K562 (cell line): ENCODE results near the gene CAPN10. TPM values are rescaled to one million over a fixed set of nuclear protein-coding genes. Genes with fewer than 3 reads are reported as not detected.

Source experiments
- CSDE1 ChIP-seq, 2 experiments: fragments of 450-650 bp; IDR thresholded peaks; 2 replicates each; pipeline ENCODE4 v1.6.1; 2016; ENCODE audit warnings: mild to moderate bottlenecking in 1 of 2
- ELF2 ChIP-seq: fragments of 250-450 bp; sonication (Bioruptor Pico); IDR thresholded peaks from 2 replicates; pipeline ENCODE4 v1.5.0; 2021; ENCODE audit warnings: mild to moderate bottlenecking
- ETS2 ChIP-seq: IDR thresholded peaks from 2 replicates; pipeline ENCODE4 v1.6.1; 2016; ENCODE audit warnings: borderline replicate concordance, missing genetic modification characterization, mild to moderate bottlenecking, moderate library complexity, missing compliant biosample characterization; ENCODE audit not compliant: poor library complexity, severe bottlenecking
- HDAC1 ChIP-seq, 2 experiments: fragments of 450-650 bp; IDR thresholded peaks; 2 replicates each; pipeline ENCODE4 v1.6.1; 2016 to 2017; ENCODE audit warnings: inconsistent platforms in 1 of 2, mild to moderate bottlenecking in 1 of 2, moderate library complexity in 1 of 2
- NFE2 ChIP-seq: IDR thresholded peaks from 2 replicates; pipeline ENCODE4 v1.6.1; 2014; ENCODE audit warnings: antibody characterized with exemption, low read depth
- NFRKB ChIP-seq: fragments of 450-650 bp; IDR thresholded peaks from 2 replicates; pipeline ENCODE4 v1.6.1; 2016; ENCODE audit warnings: low read depth
- POLR2H ChIP-seq: IDR thresholded peaks from 2 replicates; pipeline ENCODE4 v1.6.1; 2016; ENCODE audit warnings: missing genetic modification characterization, low read depth, mild to moderate bottlenecking, control low read depth, missing compliant biosample characterization, moderate library complexity
- PRMT5 ChIP-seq: sonication (generic); formaldehyde crosslinking; IDR thresholded peaks from 2 replicates; pipeline ENCODE4 v1.5.0; 2020; ENCODE audit warnings: missing genetic modification reagents
- PTTG1 ChIP-seq: fragments of 450-650 bp; IDR thresholded peaks from 2 replicates; pipeline ENCODE4 v1.6.1; 2016; ENCODE audit warnings: low read depth, mild to moderate bottlenecking, missing genetic modification characterization, missing compliant biosample characterization
- RBM39 ChIP-seq: fragments of 200-400 bp; formaldehyde crosslinking; optimal IDR thresholded peaks from 2 replicates; pipeline ENCODE3; 2018; ENCODE audit warnings: low read depth, low read length
- SLC30A9 ChIP-seq: fragments of 250-450 bp; sonication (Bioruptor Pico); IDR thresholded peaks from 2 replicates; pipeline ENCODE4 v1.8.0; 2022; ENCODE audit warnings: mild to moderate bottlenecking, moderate library complexity
- TAF15 ChIP-seq: fragments of 200-400 bp; formaldehyde crosslinking; IDR thresholded peaks from 2 replicates; pipeline ENCODE4 v1.6.1; 2017; ENCODE audit warnings: mild to moderate bottlenecking, low read depth, low read length, moderate library complexity
- TCF7 ChIP-seq: sonication (generic); IDR thresholded peaks from 2 replicates; pipeline ENCODE4 v1.6.1; 2016; ENCODE audit warnings: antibody characterized with exemption, borderline replicate concordance
- ZBTB1 ChIP-seq: sonication (generic); formaldehyde crosslinking; IDR thresholded peaks from 2 replicates; pipeline ENCODE4 v1.8.1; 2023; ENCODE audit warnings: missing genetic modification reagents, low read depth, mild to moderate bottlenecking, borderline replicate concordance
- ZNF146 ChIP-seq: IDR thresholded peaks from one replicate; pipeline ENCODE4 v1.6.1; 2018; ENCODE audit warnings: missing compliant biosample characterization; ENCODE audit not compliant: unreplicated experiment
- ZNF212 ChIP-seq: fragments of 450-650 bp; formaldehyde crosslinking; IDR thresholded peaks from 2 replicates; pipeline ENCODE4 v1.4.0; 2020; ENCODE audit warnings: mild to moderate bottlenecking
- ZNF583 ChIP-seq: fragments of 250-450 bp; sonication (Bioruptor Pico); IDR thresholded peaks from 2 replicates; pipeline ENCODE4 v1.4.0; 2020
- ZNF696 ChIP-seq: fragments of 250-450 bp; sonication (Bioruptor Pico); conservative IDR thresholded peaks from 2 replicates; pipeline ENCODE4 v1.4.0; 2020; ENCODE audit warnings: mild to moderate bottlenecking, moderate library complexity
- polyA plus RNA-seq, 8 experiments: library from polyadenylated mRNA; depleted of rRNA in 4 of 8; stranded (reverse) in 5 of 8; unstranded in 3 of 8; fragments of >200 nt; fragmentation: Nextera tagmentation in 2 of 8; fragmentation: Illumina TruSeq in 1 of 8; extraction: Ambion mirVana in 2 of 8; extraction: Trizol in 1 of 8; gene quantifications; 2 replicates each; pipeline versions ENCODE4 v1.2.1 to v1.2.3, GENCODE V29; 2011 to 2014; ENCODE audit warnings: inconsistent platforms in 1 of 8, missing spikeins in 1 of 8
- total RNA-seq, 7 experiments: library from RNA; depleted of rRNA in 6 of 7; stranded (reverse); fragments of >200 nt in 6 of 7; fragmentation: Illumina TruSeq in 2 of 7; extraction: Trizol in 2 of 7; gene quantifications; 2 replicates each; pipeline versions ENCODE4 v1.2.1 to v1.2.3, GENCODE V29; 2011 to 2021; ENCODE audit warnings: low replicate concordance in 1 of 7
- TF ChIP-seq, protein P1 (sequence below), 2 experiments: fragments of 450-650 bp; conservative IDR thresholded peaks; 2 replicates each; pipeline ENCODE4 v1.6.1; 2017; ENCODE audit warnings: mild to moderate bottlenecking in 2 of 2, moderate library complexity in 2 of 2
- TF ChIP-seq, protein P2 (sequence below): fragments of 450-650 bp; IDR thresholded peaks from 2 replicates; pipeline ENCODE4 v1.6.1; 2016; ENCODE audit warnings: low read depth, mild to moderate bottlenecking, moderate library complexity
- TF ChIP-seq, protein P3 (sequence below), 2 experiments: fragments of 450-650 bp in 1 of 2; IDR thresholded peaks; 2 replicates each; pipeline ENCODE4 v1.6.1; 2011 to 2017; ENCODE audit warnings: low read depth in 2 of 2, antibody characterized with exemption in 1 of 2, borderline replicate concordance in 1 of 2, low read length in 1 of 2, mild to moderate bottlenecking in 1 of 2, mixed read lengths in 1 of 2; ENCODE audit not compliant: control insufficient read depth in 1 of 2
- TF ChIP-seq, protein P4 (sequence below): fragments of 450-650 bp; IDR thresholded peaks from one replicate; pipeline ENCODE4 v1.6.1; 2018; ENCODE audit warnings: mild to moderate bottlenecking, moderate library complexity; ENCODE audit not compliant: partially characterized antibody

Gene CAPN10
- total and polyA plus RNA-seq, 9 of the 15 experiments (the other 6 are each of a cell fraction or from before 2014, with no cell fraction given): 0.08 to 26.1 (median 8.4) TPM

DNA sequence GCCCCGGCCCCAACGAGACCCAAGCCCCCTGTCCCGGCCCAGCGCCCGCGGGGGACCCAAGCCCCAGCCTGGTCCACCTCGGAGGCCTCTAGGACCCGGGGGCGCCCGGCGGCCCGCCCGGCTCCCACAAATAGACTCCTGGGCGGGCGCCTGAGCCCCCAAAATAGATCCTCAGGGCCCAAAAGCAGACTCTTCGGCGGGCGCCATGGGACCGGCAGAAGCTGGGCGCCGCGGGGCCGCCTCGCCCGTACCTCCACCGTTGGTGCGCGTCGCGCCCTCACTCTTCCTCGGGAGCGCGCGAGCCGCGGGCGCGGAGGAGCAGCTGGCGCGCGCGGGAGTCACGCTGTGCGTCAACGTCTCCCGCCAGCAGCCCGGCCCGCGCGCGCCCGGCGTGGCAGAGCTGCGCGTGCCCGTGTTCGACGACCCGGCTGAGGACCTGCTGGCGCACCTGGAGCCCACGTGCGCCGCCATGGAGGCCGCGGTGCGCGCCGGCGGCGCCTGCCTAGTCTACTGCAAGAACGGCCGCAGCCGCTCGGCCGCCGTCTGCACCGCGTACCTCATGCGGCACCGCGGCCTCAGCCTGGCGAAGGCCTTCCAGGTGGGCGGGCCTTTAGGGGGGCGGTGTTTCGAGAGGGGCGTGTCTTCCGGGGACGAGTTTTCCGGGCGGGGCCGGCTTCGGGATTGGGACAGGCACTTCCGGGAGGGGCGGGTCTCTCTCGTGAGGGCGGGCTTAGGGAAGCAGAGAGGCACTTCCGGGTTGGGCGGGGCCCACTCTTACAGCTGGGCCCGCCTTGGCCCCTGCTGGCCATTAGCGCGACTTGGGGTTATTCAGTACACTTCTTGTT is 25.8 kb upstream of the CAPN10 start (continued):
- TF ChIP-seq ZNF583 (CRISPR knock-in tag) (peak; percentile 60; the same call in 1 of the 2 replicates), ZNF212 (no peak), PRMT5 (no peak), NFRKB (no peak), POLR2H (tag) (peak; percentile 71; the same call in 1 of the 2 replicates), TAF15 (no peak), ETS2 (tag) (no peak), NFE2 (no peak), ZBTB1 (0 out of 2 replicates have a peak, but pooled peaks have one; percentile 25), RBM39 (no peak), CSDE1 (IDR thresholded peaks at IDR 0.05) (no peak), HDAC1 (IDR thresholded peaks at IDR 0.05) (no peak), TCF7 (no peak), ELF2 (CRISPR knock-in tag) (peak; percentile 94), ZNF696 (CRISPR knock-in tag) (no peak), SLC30A9 (CRISPR knock-in tag) (no peak), PTTG1 (tag) (no peak), ZNF146 (CRISPR knock-in tag) (no peak)
- TF ChIP-seq, protein P1, sequence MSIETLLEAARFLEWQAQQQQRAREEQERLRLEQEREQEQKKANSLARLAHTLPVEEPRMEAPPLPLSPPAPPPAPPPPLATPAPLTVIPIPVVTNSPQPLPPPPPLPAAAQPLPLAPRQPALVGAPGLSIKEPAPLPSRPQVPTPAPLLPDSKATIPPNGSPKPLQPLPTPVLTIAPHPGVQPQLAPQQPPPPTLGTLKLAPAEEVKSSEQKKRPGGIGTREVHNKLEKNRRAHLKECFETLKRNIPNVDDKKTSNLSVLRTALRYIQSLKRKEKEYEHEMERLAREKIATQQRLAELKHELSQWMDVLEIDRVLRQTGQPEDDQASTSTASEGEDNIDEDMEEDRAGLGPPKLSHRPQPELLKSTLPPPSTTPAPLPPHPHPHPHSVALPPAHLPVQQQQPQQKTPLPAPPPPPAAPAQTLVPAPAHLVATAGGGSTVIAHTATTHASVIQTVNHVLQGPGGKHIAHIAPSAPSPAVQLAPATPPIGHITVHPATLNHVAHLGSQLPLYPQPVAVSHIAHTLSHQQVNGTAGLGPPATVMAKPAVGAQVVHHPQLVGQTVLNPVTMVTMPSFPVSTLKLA (conservative IDR thresholded peaks at IDR 0.05): peak; percentile 26 to 58; a peak in 2 of 4 replicates
- TF ChIP-seq, protein P2, sequence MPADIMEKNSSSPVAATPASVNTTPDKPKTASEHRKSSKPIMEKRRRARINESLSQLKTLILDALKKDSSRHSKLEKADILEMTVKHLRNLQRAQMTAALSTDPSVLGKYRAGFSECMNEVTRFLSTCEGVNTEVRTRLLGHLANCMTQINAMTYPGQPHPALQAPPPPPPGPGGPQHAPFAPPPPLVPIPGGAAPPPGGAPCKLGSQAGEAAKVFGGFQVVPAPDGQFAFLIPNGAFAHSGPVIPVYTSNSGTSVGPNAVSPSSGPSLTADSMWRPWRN: no peak
- TF ChIP-seq, protein P3, sequence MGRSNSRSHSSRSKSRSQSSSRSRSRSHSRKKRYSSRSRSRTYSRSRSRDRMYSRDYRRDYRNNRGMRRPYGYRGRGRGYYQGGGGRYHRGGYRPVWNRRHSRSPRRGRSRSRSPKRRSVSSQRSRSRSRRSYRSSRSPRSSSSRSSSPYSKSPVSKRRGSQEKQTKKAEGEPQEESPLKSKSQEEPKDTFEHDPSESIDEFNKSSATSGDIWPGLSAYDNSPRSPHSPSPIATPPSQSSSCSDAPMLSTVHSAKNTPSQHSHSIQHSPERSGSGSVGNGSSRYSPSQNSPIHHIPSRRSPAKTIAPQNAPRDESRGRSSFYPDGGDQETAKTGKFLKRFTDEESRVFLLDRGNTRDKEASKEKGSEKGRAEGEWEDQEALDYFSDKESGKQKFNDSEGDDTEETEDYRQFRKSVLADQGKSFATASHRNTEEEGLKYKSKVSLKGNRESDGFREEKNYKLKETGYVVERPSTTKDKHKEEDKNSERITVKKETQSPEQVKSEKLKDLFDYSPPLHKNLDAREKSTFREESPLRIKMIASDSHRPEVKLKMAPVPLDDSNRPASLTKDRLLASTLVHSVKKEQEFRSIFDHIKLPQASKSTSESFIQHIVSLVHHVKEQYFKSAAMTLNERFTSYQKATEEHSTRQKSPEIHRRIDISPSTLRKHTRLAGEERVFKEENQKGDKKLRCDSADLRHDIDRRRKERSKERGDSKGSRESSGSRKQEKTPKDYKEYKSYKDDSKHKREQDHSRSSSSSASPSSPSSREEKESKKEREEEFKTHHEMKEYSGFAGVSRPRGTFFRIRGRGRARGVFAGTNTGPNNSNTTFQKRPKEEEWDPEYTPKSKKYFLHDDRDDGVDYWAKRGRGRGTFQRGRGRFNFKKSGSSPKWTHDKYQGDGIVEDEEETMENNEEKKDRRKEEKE (IDR thresholded peaks at IDR 0.05; ENCODE audit: borderline replicate concordance in 1 of 2, control insufficient read depth in 1 of 2, low read depth in 2 of 2, low read length in 1 of 2): no peak
- TF ChIP-seq, protein P4, sequence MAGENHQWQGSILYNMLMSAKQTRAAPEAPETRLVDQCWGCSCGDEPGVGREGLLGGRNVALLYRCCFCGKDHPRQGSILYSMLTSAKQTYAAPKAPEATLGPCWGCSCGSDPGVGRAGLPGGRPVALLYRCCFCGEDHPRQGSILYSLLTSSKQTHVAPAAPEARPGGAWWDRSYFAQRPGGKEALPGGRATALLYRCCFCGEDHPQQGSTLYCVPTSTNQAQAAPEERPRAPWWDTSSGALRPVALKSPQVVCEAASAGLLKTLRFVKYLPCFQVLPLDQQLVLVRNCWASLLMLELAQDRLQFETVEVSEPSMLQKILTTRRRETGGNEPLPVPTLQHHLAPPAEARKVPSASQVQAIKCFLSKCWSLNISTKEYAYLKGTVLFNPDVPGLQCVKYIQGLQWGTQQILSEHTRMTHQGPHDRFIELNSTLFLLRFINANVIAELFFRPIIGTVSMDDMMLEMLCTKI: no peak
